Loucy (cell line): ENCODE results near the gene CCDC88A.

Experiments
- H2AFZ ChIP-seq: fragments of 200-600 bp; sonication (generic); 2 replicates; pipeline ENCODE4 v1.6.0; 2016; ENCODE audit warnings: antibody characterized with exemption, mild to moderate bottlenecking, low read length, moderate library complexity
- H3F3A ChIP-seq: fragments of 200-600 bp; 2 replicates; pipeline ENCODE4 v1.6.0; 2016; ENCODE audit warnings: antibody characterized with exemption, low read depth, mild to moderate bottlenecking
- H3K27me3 ChIP-seq: fragments of 200-600 bp; sonication (generic); 2 replicates; pipeline ENCODE4 v1.6.1; 2014; ENCODE audit warnings: low read length, mild to moderate bottlenecking; ENCODE audit not compliant: insufficient read depth, poor library complexity, severe bottlenecking
- H3K36me3 ChIP-seq: fragments of 200-600 bp; sonication (generic); 2 replicates; pipeline ENCODE4 v1.6.1; 2016; ENCODE audit warnings: low read length; ENCODE audit not compliant: insufficient read depth
- H3K4me1 ChIP-seq: fragments of 200-600 bp; sonication (generic); 2 replicates; pipeline ENCODE4 v1.5.1; 2014; ENCODE audit warnings: low read length, mild to moderate bottlenecking; ENCODE audit not compliant: insufficient read depth, poor library complexity, severe bottlenecking
- H3K4me2 ChIP-seq: fragments of 200-600 bp; sonication (generic); 2 replicates; pipeline ENCODE4 v1.6.0; 2014; ENCODE audit warnings: antibody characterized with exemption, low read length, low read depth, mild to moderate bottlenecking; ENCODE audit not compliant: poor library complexity, severe bottlenecking
- H3K4me3 ChIP-seq: fragments of 200-600 bp; sonication (generic); 2 replicates; pipeline ENCODE4 v1.5.1; 2014; ENCODE audit warnings: low read length, mild to moderate bottlenecking, mixed read lengths; ENCODE audit not compliant: poor library complexity, severe bottlenecking
- H3K79me2 ChIP-seq: fragments of 200-600 bp; sonication (generic); 2 replicates; pipeline ENCODE4 v1.6.1; 2014; ENCODE audit warnings: low read length; ENCODE audit not compliant: insufficient read depth
- H3K9ac ChIP-seq: fragments of 200-600 bp; sonication (generic); 2 replicates; pipeline ENCODE4 v1.6.0; 2014; ENCODE audit warnings: mild to moderate bottlenecking, low read depth, low read length, moderate library complexity; ENCODE audit not compliant: poor library complexity, severe bottlenecking
- H3K9me2 ChIP-seq: fragments of 200-600 bp; sonication (generic); replicated peaks from 2 replicates; pipeline ENCODE4 v1.6.1; 2016; ENCODE audit warnings: low read depth, low read length, mixed read lengths
- H3K9me3 ChIP-seq: fragments of 200-600 bp; sonication (generic); 2 replicates; pipeline ENCODE4 v1.6.1; 2014; ENCODE audit warnings: mild to moderate bottlenecking, antibody characterized with exemption, low read length, low read depth; ENCODE audit not compliant: insufficient read depth
- H4K20me1 ChIP-seq: fragments of 200-600 bp; sonication (generic); 2 replicates; pipeline ENCODE4 v1.6.0; 2014; ENCODE audit warnings: antibody characterized with exemption, low read length, mild to moderate bottlenecking; ENCODE audit not compliant: insufficient read depth, poor library complexity, severe bottlenecking
- EZH2phosphoT487 ChIP-seq: fragments of 200-600 bp; IDR thresholded peaks from 2 replicates; pipeline ENCODE4 v1.6.1; 2018; ENCODE audit warnings: antibody characterized with exemption, mild to moderate bottlenecking, moderate library complexity, borderline replicate concordance
- TF ChIP-seq, protein P1 (sequence below): fragments of 200-600 bp; sonication (generic); conservative IDR thresholded peaks from 2 replicates; pipeline ENCODE4 v1.5.1; 2014; ENCODE audit warnings: mild to moderate bottlenecking, antibody characterized with exemption, low read length

CCDC88A gene

GRCh38 chr2:55416786-55417568 is 2.7 kb downstream of the CCDC88A start:
- Histone ChIP-seq H3K27me3 (no peaks in the 10 kb centered on the region), H3K4me3 (peak overlapping the region; percentile 84), H3K9ac (peak overlapping the region; percentile 89), H3K9me2 (no peaks in the 10 kb centered on the region), H3K4me1 (peaks cover 48% of the 10 kb centered on the region), H4K20me1 (peaks cover 63% of the 10 kb centered on the region), H3K9me3 (no peaks in the 10 kb centered on the region), H3K4me2 (peak overlapping the region; percentile 80), H2AFZ (no peak overlapping the region), H3K79me2 (peaks cover 87% of the 10 kb centered on the region), H3F3A (no peaks in the 10 kb centered on the region), H3K36me3 (no peaks in the 10 kb centered on the region)
- no peak for TF ChIP-seq EZH2phosphoT487
- TF ChIP-seq, protein P1, sequence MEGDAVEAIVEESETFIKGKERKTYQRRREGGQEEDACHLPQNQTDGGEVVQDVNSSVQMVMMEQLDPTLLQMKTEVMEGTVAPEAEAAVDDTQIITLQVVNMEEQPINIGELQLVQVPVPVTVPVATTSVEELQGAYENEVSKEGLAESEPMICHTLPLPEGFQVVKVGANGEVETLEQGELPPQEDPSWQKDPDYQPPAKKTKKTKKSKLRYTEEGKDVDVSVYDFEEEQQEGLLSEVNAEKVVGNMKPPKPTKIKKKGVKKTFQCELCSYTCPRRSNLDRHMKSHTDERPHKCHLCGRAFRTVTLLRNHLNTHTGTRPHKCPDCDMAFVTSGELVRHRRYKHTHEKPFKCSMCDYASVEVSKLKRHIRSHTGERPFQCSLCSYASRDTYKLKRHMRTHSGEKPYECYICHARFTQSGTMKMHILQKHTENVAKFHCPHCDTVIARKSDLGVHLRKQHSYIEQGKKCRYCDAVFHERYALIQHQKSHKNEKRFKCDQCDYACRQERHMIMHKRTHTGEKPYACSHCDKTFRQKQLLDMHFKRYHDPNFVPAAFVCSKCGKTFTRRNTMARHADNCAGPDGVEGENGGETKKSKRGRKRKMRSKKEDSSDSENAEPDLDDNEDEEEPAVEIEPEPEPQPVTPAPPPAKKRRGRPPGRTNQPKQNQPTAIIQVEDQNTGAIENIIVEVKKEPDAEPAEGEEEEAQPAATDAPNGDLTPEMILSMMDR: no peak

DNA sequence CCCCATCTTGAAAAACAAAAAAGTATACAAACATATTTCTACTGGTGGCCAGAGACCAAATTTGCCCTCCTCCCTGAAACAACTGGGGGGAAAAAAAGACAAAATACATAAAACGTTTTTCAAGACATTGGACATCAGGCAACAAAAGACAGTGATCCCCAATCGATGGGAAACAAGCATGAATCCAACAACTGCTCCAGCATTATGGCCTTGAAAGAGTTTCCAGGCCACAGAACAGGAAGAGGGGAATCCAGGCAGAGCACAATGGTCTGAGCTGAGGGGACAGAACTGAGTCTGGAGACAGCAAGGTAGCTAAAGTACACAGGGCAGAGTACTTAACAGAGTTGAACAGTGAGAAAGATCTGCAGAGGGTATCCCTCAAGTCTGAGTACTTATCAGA is 4.4 kb downstream of the CCDC88A start:
- peaks cover 97% of the 10 kb centered on the region for H3K79me2 ChIP-seq
- H3K9me2 ChIP-seq: no peaks in the 10 kb centered on the region
- peaks cover 65% of the 10 kb centered on the region for H4K20me1 ChIP-seq
- H3K9ac ChIP-seq: peak overlapping the region; percentile 60
- peaks cover 48% of the 10 kb centered on the region for H3K4me1 ChIP-seq
- peak overlapping the region; percentile 80 for H3K4me2 ChIP-seq
- TF ChIP-seq, protein P1: no peak
- TF ChIP-seq EZH2phosphoT487: no peak
- H3K9me3 ChIP-seq: no peaks in the 10 kb centered on the region
- H3K27me3 ChIP-seq: no peaks in the 10 kb centered on the region
- H2AFZ ChIP-seq: no peak overlapping the region
- no peaks in the 10 kb centered on the region for H3F3A ChIP-seq
- H3K36me3 ChIP-seq: no peaks in the 10 kb centered on the region
- H3K4me3 ChIP-seq: peak overlapping the region; percentile 84

DNA sequence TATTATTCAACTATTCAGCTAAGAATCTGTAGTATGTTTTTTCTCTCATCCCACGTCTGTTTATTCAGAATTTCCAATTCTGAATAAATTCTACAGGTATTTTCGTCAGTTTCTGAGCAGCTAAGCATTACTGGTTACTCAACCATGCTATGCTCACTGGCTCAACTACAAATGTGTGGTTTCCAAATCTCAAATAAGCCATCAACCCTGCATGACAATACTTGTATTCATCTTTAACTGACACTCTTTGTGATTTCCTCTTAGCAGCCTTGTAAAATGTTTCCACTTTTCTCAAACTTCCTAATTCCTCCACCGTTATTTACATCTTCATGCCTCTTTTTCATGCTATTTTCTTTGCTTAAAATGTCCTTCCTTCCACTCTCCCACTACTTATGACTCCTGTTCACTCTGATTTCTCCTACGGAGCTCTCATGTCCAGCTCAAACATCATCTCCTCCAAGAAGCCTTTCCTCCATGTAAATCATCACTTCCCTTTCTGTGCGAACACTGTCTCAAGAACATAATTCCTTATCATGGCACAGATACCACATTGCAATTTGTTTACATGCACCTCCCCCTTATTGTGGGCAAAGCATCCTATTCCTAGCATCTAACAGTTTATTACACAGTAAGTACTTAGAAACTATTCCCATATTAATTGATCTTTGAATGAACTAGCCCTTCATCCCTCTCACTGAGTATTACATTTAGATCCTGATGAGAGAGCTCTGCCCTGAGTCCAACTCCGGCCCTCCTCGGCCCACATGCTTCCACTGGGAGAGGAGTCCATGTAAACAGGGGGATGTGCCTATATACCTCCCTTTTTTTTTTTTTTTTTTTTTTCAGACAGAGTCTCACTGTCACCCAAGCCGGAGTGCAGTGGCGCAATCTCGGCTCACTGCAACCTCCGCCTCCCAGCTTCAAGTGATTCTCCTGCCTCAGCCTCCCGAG is 10.5 kb downstream of the CCDC88A start:
- H3K4me2 ChIP-seq: peak overlapping the region; percentile 80
- H3K27me3 ChIP-seq: no peaks in the 10 kb centered on the region
- peak overlapping the region; percentile 70 for H3K4me3 ChIP-seq
- H3K4me1 ChIP-seq: peaks cover 44% of the 10 kb centered on the region
- no peaks in the 10 kb centered on the region for H3K9me2 ChIP-seq
- H3K9ac ChIP-seq: peak overlapping the region; percentile 53
- peaks cover 96% of the 10 kb centered on the region for H3K79me2 ChIP-seq
- no peak for TF ChIP-seq EZH2phosphoT487
- TF ChIP-seq, protein P1: no peak
- peaks cover 21% of the 10 kb centered on the region for H3K36me3 ChIP-seq
- H3K9me3 ChIP-seq: no peaks in the 10 kb centered on the region
- no peak overlapping the region for H2AFZ ChIP-seq
- 0 out of 2 replicates have a peak, but pooled peaks cover 7% of the 10 kb centered on the region for H3F3A ChIP-seq
- H4K20me1 ChIP-seq: peaks cover 52% of the 10 kb centered on the region
